ENCODE results near the gene SMIM8. TPM values are rescaled to one million over a fixed set of nuclear protein-coding genes. Genes with fewer than 3 reads are reported as not detected.

The SMIM8 gene
- total RNA-seq, 1 experiment from 2014 or later, result 6.6 TPM

- H3K9me3 Mint-ChIP-seq, result no peaks in the 10 kb centered on the region
- Histone ChIP-seq H3K23me2 (ENCODE audit: insufficient read length, low read depth, low read length, poor library complexity, severe bottlenecking) (no peaks in the 10 kb centered on the region), H4K8ac (replicated peaks; ENCODE audit: insufficient read length, low read depth, low read length) (no peak overlapping the region), H3K56ac (ENCODE audit: insufficient read length, low read depth, low read length) (no peak overlapping the region), H4K5ac (ENCODE audit: insufficient read length, low read depth, low read length) (no peak overlapping the region), H3K9ac (ENCODE audit: extremely low read depth, insufficient read length, low read length) (no peak overlapping the region), H3K14ac (ENCODE audit: insufficient read depth, low read length) (no peak overlapping the region), H3K4me1 (ENCODE audit: insufficient read depth, low read length) (no peaks in the 10 kb centered on the region), H3K27me3 (ENCODE audit: insufficient read depth, low read length) (no peaks in the 10 kb centered on the region), H3K18ac (ENCODE audit: insufficient read length, low read depth, low read length) (no peak overlapping the region), H4K20me1 (ENCODE audit: control insufficient read depth, insufficient read depth, insufficient read length) (no peaks in the 10 kb centered on the region), H3K27ac (ENCODE audit: insufficient read length, low read depth, low read length) (no peak overlapping the region), H3K79me1 (ENCODE audit: insufficient read depth, low read depth, low read length, poor library complexity, severe bottlenecking) (no peaks in the 10 kb centered on the region), H2AFZ (ENCODE audit: low read length) (no peak overlapping the region), H2BK12ac (ENCODE audit: insufficient read length, low read depth, low read length) (no peak overlapping the region), H2BK120ac (ENCODE audit: low read depth, low read length, poor library complexity, severe bottlenecking) (no peak overlapping the region), H2BK15ac (ENCODE audit: low read depth, low read length) (no peak overlapping the region), H2BK20ac (ENCODE audit: low read depth, low read length, poor library complexity, severe bottlenecking) (no peak overlapping the region), H3K4ac (ENCODE audit: low read depth, low read length) (no peak overlapping the region), H3K23ac (ENCODE audit: insufficient read length, low read depth, low read length) (no peak overlapping the region), H3K4me2 (ENCODE audit: insufficient read depth, insufficient read length, low read length) (no peak overlapping the region), H3K79me2 (ENCODE audit: insufficient read depth, low read length) (no peaks in the 10 kb centered on the region), H3T11ph (ENCODE audit: low read length) (no peak overlapping the region), H4K91ac (ENCODE audit: insufficient read length, low read depth, low read length) (no peak overlapping the region), H2BK5ac (ENCODE audit: insufficient read length, low read length) (no peak overlapping the region), H2AK5ac (ENCODE audit: insufficient read length, low read length) (no peak overlapping the region), H3K9me3 (ENCODE audit: control insufficient read depth, low read depth, low read length) (no peaks in the 10 kb centered on the region)
- TF ChIP-seq CTCF (conservative IDR thresholded peaks at IDR 0.05), result no peak
- H3K4me1 Mint-ChIP-seq, result no peaks in the 10 kb centered on the region
- no peaks in the 10 kb centered on the region; a peak in 1 of 7 replicates for H3K36me3 Mint-ChIP-seq (ENCODE audit: insufficient read depth in 1 of 3, low read depth in 3 of 3)
- DNase-seq, result no peak
- H3K27ac Mint-ChIP-seq, result no peak overlapping the region
- H3K4me3 Mint-ChIP-seq, result no peak overlapping the region
- H3K27me3 Mint-ChIP-seq (ENCODE audit: low read depth), result no peaks in the 10 kb centered on the region
Observed at GRCh38 chr6:87342829-87343228, 20.4 kb downstream of the SMIM8 start.

All from H9 (cell line).